Gastrocnemius medialis (tissue), 4 donors: ENCODE results near the gene SUCLG1. TPM values are rescaled to one million over a fixed set of nuclear protein-coding genes. Genes with fewer than 3 reads are reported as not detected.

Experiments used
- ATAC-seq, 2 donors: fragments of 150-250 bp; one replicate each; pipeline ENCODE4 v1.9.1; 2016
- DNase-seq, 2 donors: peaks; one replicate each; pipeline ENCODE4 v3.0.0-alpha.2; 2019
- H3K27ac ChIP-seq, 4 donors: fragments of 200-600 bp; sonication (generic); 1 replicate in 1 of 4; 2 replicates in 3 of 4; pipeline ENCODE4 v1.5.1; 2016 to 2018; ENCODE audit warnings: mild to moderate bottlenecking in 2 of 4, moderate library complexity in 1 of 4
- H3K27me3 ChIP-seq, 3 donors: fragments of 200-600 bp; sonication (generic) in 2 of 3; 1 replicate in 1 of 3; 2 replicates in 2 of 3; pipeline versions ENCODE4 v1.5.1 to v1.6.0; 2016 to 2019; ENCODE audit warnings: mild to moderate bottlenecking in 1 of 3, moderate library complexity in 1 of 3
- H3K36me3 ChIP-seq, 2 donors: fragments of 200-600 bp; sonication (generic) in 1 of 2; one replicate each; pipeline ENCODE4 v1.5.1; 2017 to 2018
- H3K4me1 ChIP-seq, 2 donors: fragments of 200-600 bp; sonication (generic) in 1 of 2; one replicate each; pipeline ENCODE4 v1.5.1; 2016 to 2017; ENCODE audit warnings: mild to moderate bottlenecking in 2 of 2
- H3K4me3 ChIP-seq, 4 donors: fragments of 200-600 bp; sonication (generic) in 3 of 4; 1 replicate in 1 of 4; 2 replicates in 3 of 4; pipeline ENCODE4 v1.5.1; 2016 to 2019; ENCODE audit warnings: mild to moderate bottlenecking in 2 of 4
- H3K9me3 ChIP-seq, 3 donors: fragments of 200-600 bp; sonication (generic) in 2 of 3; 1 replicate in 1 of 3; 2 replicates in 2 of 3; pipeline ENCODE4 v1.5.1; 2016 to 2019
- POLR2A ChIP-seq, 2 donors: fragments of 450-650 bp; IDR thresholded peaks; one replicate each; pipeline ENCODE4 v1.6.1; 2017; ENCODE audit warnings: antibody characterized with exemption in 2 of 2, mild to moderate bottlenecking in 2 of 2, moderate library complexity in 2 of 2
- in situ Hi-C, 4 donors: fragments of 200-750 bp; cut with MboI; loops; one replicate each; pipeline versions ENCODE4 v1.15.0 to v1.8.0; 2017; ENCODE audit warnings: low sequenced_read_pairs in 4 of 4
- intact Hi-C: fragments of 100-400 bp; cut with DNase I; formaldehyde crosslinking; loops from one replicate; pipeline ENCODE4 v1.15.1; 2023; ENCODE audit warnings: low total_unique reads
- total RNA-seq, 4 donors: library from RNA; depleted of rRNA; stranded (reverse); fragments of >200 nt; gene quantifications; one replicate each; pipeline versions ENCODE4 v1.1.0 to v1.2.3, GENCODE V29; 2016
- TF ChIP-seq, protein P1 (sequence below), 5 experiments: fragments of 450-650 bp in 3 of 5; fragments of 200-600 bp in 2 of 5; sonication (generic) in 2 of 5; IDR thresholded peaks in 4 of 5; conservative IDR thresholded peaks in 1 of 5; 1 replicate in 4 of 5; 2 replicates in 1 of 5; pipeline ENCODE4 v1.5.1; 2016 to 2019; ENCODE audit warnings: antibody characterized with exemption in 5 of 5, mild to moderate bottlenecking in 3 of 5, moderate library complexity in 3 of 5

Gene SUCLG1
- total RNA-seq, 4 donors from 2014 or later = 96.9 to 136 (median 117) TPM

GRCh38 chr2:84456156-84456555 is 2.9 kb downstream of the SUCLG1 start:
- in situ Hi-C loops = no loop called here
- peak overlapping the region in 1 of 4 donors; percentile 3 for H3K27ac ChIP-seq

DNA sequence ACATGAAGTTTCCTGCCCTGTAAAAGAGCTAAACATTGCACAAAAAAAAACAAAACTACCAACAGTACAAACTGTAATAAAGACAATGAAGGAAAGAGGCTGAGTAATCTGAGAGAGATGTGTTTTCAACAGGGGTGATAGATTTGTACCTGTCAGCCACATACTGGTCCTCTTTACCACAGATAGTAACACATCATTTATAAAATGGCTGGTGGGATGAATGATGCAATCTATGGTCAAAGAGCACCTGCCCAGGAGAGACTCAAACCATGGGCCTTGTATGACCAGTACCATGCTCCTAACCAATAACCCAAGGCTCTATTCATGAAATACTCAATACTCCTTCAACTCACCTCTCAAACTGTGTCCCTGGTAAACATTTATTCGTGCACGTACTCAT is 4.5 kb downstream of the SUCLG1 start:
- TF ChIP-seq, protein P1, sequence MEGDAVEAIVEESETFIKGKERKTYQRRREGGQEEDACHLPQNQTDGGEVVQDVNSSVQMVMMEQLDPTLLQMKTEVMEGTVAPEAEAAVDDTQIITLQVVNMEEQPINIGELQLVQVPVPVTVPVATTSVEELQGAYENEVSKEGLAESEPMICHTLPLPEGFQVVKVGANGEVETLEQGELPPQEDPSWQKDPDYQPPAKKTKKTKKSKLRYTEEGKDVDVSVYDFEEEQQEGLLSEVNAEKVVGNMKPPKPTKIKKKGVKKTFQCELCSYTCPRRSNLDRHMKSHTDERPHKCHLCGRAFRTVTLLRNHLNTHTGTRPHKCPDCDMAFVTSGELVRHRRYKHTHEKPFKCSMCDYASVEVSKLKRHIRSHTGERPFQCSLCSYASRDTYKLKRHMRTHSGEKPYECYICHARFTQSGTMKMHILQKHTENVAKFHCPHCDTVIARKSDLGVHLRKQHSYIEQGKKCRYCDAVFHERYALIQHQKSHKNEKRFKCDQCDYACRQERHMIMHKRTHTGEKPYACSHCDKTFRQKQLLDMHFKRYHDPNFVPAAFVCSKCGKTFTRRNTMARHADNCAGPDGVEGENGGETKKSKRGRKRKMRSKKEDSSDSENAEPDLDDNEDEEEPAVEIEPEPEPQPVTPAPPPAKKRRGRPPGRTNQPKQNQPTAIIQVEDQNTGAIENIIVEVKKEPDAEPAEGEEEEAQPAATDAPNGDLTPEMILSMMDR (IDR thresholded peaks at IDR 0.05 in 4 of 5, conservative IDR thresholded peaks at IDR 0.05 in 1 of 5) = no peak
- no peak for TF ChIP-seq POLR2A (IDR thresholded peaks at IDR 0.05)
- in situ Hi-C loops = no loop called here
- H3K4me1 ChIP-seq = peaks cover 52 to 65% of the 10 kb centered on the region in 2 donors

More at GRCh38 chr2:84456156-84456555, 2.9 kb downstream of the SUCLG1 start:
- Histone ChIP-seq H3K4me1 (peaks cover 51 to 58% of the 10 kb centered on the region in 2 donors), H3K27me3 (no peaks in the 10 kb centered on the region), H3K4me3 (no peak overlapping the region), H3K9me3 (no peaks in the 10 kb centered on the region), H3K36me3 (no peaks in the 10 kb centered on the region)
- ATAC-seq = no peak
- DNase-seq = no peak
- TF ChIP-seq, protein P1 (IDR thresholded peaks at IDR 0.05 in 4 of 5, conservative IDR thresholded peaks at IDR 0.05 in 1 of 5) = no peak
- TF ChIP-seq POLR2A (IDR thresholded peaks at IDR 0.05) = no peak
- intact Hi-C loops = no loop called here

DNA sequence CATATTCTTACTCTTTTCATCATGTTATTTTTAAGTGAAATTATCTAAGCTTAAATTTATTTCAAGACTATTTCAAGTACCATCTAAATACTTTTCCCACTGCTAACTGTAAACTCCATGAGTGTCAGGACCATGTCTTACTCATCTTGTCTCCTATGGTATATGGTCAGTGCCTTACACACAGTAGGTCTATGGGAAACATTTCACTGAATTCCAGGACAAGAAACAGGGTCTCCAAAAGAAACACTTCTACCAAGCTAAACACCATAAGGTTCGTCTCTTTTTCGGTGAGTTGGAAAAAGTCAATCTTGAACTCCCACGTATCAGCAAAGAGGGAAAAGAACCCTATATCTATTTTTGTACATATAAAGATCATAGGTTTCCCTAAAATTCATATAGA is 6.5 kb downstream of the SUCLG1 start:
- in situ Hi-C loops = no loop called here
- ATAC-seq = no peak
- no peak overlapping the region for H3K27ac ChIP-seq
- H3K9me3 ChIP-seq = no peaks in the 10 kb centered on the region
- no peaks in the 10 kb centered on the region for H3K36me3 ChIP-seq
- H3K4me3 ChIP-seq = no peak overlapping the region
- intact Hi-C loops = no loop called here
- no peak for DNase-seq
- H3K4me1 ChIP-seq = peaks cover 43 to 57% of the 10 kb centered on the region in 2 donors
- no peaks in the 10 kb centered on the region for H3K27me3 ChIP-seq
- TF ChIP-seq, protein P1 (IDR thresholded peaks at IDR 0.05 in 4 of 5, conservative IDR thresholded peaks at IDR 0.05 in 1 of 5) = no peak
- no peak for TF ChIP-seq POLR2A (IDR thresholded peaks at IDR 0.05)

More for the DNA sequence above, 4.5 kb downstream of the SUCLG1 start:
- DNase-seq = no peak
- H3K27me3 ChIP-seq = no peaks in the 10 kb centered on the region
- no peak overlapping the region for H3K4me3 ChIP-seq
- no peaks in the 10 kb centered on the region for H3K36me3 ChIP-seq
- no peak overlapping the region for H3K27ac ChIP-seq
- H3K9me3 ChIP-seq = no peaks in the 10 kb centered on the region
- ATAC-seq = no peak
- intact Hi-C loops = no loop called here

DNA sequence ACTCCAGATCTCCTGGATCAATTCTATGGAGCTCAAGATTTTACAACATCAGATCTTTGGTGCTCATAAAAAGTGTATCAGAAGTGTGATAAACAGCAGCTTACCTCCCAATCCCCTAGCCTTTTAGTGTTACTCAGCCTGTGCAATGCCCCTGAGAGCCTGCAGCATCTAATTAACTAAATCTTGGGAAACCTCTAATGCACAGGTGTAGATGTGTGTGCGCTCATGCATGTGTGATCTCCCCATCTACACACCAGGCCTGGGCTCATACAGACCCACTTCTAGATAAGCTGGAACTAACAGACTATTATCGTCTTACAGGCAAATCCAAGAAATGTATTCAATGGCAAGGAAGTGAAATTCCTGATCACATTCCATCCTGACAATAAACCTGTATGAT is 7.5 kb downstream of the SUCLG1 start:
- intact Hi-C loops (no loop called here), in situ Hi-C loops (no loop called here)
- TF ChIP-seq, protein P1 (IDR thresholded peaks at IDR 0.05 in 4 of 5, conservative IDR thresholded peaks at IDR 0.05 in 1 of 5) = no peak
- no peak for TF ChIP-seq POLR2A (IDR thresholded peaks at IDR 0.05)
- no peak for DNase-seq
- Histone ChIP-seq H3K36me3 (peaks cover 0 to 3% of the 10 kb centered on the region in 2 donors), H3K4me1 (peaks cover 33 to 49% of the 10 kb centered on the region in 2 donors), H3K4me3 (no peak overlapping the region), H3K27me3 (no peaks in the 10 kb centered on the region), H3K27ac (no peak overlapping the region), H3K9me3 (no peaks in the 10 kb centered on the region)
- ATAC-seq = no peak
